Measurements from ENCODE around the gene TNFRSF8. TPM values are rescaled to one million over a fixed set of nuclear protein-coding genes. Genes with fewer than 3 reads are reported as not detected.

TNFRSF8 gene
- total and polyA plus RNA-seq, 7 donors = 0.25 to 0.86 (median 0.49) TPM

DNA sequence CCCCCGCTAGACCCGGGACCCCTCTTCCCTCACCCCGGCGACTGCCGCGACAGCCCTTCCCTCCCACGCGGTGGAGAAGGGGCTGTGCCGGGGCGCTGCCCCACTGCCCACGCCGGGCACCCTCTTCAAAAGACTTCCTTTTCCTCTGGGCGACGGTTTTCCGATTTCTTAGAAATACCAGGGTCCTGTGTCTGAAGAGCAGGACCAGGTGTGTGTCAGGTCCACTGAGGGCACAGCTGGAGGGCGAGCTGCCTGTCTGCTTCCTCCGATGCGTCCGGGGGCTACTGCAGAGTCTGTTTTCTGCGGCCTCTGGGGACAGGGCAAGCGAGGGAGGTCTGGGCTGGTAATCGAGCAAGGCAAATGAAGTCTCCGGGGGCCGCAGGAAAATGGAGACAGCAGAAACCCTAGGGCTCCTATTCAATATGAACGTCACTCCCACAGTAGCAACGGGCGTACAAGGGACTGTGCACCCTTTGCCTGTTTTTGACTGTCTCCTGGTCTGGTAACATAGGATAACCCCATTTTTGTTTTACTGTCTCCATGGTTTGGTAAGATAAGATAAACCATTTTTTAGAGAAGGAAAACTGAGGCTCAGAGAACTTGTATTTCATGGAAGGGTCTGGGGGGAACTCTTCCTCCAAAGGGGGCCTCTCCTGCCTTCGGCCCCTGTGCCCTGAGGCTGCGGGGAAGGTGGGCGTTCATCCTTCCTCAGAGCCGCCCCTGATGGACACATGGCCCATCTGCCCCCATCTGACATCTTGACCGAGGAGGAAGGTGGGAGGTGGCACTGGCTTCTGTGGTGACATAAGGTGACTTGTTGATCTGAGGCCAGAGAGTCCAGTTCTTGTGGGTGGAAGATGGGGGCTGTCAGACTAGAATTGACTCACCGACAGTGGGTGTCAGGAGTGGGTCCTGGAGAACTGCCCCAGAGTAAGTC, 104.7 kb downstream of the TNFRSF8 start:
- Histone ChIP-seq H3K27ac (peak overlapping the region; percentile 74), H3K36me3 (ENCODE audit: insufficient read depth in 1 of 2, low read depth in 1 of 2) (no peaks in the 10 kb centered on the region), H3K4me3 (peak overlapping the region; percentile 74), H3K9me3 (no peaks in the 10 kb centered on the region), H3K27me3 (ENCODE audit: insufficient read depth in 3 of 3, low read length in 2 of 3) (peaks cover 0 to 12% (median 2%) of the 10 kb centered on the region in 3 donors), H3K4me1 (no peaks in the 10 kb centered on the region)
- 20 to 31% (median 29%) methylated on average over 30 to 33 of the region's 33 CpGs for WGBS, 3 donors
- TF ChIP-seq, protein P1, sequence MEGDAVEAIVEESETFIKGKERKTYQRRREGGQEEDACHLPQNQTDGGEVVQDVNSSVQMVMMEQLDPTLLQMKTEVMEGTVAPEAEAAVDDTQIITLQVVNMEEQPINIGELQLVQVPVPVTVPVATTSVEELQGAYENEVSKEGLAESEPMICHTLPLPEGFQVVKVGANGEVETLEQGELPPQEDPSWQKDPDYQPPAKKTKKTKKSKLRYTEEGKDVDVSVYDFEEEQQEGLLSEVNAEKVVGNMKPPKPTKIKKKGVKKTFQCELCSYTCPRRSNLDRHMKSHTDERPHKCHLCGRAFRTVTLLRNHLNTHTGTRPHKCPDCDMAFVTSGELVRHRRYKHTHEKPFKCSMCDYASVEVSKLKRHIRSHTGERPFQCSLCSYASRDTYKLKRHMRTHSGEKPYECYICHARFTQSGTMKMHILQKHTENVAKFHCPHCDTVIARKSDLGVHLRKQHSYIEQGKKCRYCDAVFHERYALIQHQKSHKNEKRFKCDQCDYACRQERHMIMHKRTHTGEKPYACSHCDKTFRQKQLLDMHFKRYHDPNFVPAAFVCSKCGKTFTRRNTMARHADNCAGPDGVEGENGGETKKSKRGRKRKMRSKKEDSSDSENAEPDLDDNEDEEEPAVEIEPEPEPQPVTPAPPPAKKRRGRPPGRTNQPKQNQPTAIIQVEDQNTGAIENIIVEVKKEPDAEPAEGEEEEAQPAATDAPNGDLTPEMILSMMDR (IDR thresholded peaks at IDR 0.05) = no peak
- DNase-seq = no peak
- ATAC-seq = peak in 1 of 4 donors; percentile 32
- intact Hi-C loops (cut with DNase I) = no loop called here

DNA sequence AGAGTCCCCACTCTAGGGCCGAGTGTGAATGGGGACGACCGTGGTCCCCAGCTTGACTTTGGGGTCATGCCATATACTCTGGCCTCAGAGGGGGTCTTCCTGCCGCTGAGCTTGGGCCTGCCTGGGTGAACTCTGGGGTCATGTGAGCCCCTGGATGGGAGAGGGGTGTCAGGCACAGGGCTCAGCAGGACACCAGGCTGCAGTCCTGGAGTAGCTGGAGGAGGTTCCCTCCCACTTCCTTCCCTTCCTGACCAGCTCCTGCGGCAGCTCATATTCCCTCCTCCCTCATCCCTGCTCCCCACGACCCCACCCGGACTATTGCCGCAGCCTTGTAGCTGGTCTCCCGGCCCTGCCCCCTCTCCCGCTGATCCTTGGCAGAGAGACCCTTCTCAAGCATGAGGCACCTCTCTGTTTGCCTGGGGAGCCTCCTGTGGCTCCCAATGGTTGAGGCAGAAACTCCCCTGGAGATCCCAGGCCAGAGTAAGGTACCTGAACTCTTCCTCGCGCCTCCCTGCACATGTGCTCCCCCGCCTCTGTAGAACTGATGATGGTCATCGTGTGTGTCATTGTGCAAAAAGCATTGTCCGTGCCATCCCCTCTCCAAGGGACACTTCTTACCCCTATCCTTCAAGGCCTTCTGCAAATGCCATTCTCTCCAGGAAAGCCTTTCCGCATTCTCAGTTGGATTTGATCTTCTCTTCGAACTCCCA, 105.5 kb downstream of the TNFRSF8 start:
- intact Hi-C loops (cut with DNase I) = no loop called here
- H3K27me3 ChIP-seq (ENCODE audit: insufficient read depth in 3 of 3, low read length in 2 of 3) = peaks cover 0 to 12% (median 2%) of the 10 kb centered on the region in 3 donors
- peak overlapping the region; percentile 74 for H3K4me3 ChIP-seq
- 69 to 70% (median 69%) methylated on average over 16 to 17 of the region's 17 CpGs for WGBS, 3 donors
- DNase-seq (no peak), ATAC-seq (no peak)
- H3K27ac ChIP-seq = peak overlapping the region; percentile 74
- no peaks in the 10 kb centered on the region for H3K4me1 ChIP-seq
- no peaks in the 10 kb centered on the region for H3K9me3 ChIP-seq
- H3K36me3 ChIP-seq (ENCODE audit: insufficient read depth in 1 of 2, low read depth in 1 of 2) = no peaks in the 10 kb centered on the region
- TF ChIP-seq, protein P1 (IDR thresholded peaks at IDR 0.05) = no peak

DNA sequence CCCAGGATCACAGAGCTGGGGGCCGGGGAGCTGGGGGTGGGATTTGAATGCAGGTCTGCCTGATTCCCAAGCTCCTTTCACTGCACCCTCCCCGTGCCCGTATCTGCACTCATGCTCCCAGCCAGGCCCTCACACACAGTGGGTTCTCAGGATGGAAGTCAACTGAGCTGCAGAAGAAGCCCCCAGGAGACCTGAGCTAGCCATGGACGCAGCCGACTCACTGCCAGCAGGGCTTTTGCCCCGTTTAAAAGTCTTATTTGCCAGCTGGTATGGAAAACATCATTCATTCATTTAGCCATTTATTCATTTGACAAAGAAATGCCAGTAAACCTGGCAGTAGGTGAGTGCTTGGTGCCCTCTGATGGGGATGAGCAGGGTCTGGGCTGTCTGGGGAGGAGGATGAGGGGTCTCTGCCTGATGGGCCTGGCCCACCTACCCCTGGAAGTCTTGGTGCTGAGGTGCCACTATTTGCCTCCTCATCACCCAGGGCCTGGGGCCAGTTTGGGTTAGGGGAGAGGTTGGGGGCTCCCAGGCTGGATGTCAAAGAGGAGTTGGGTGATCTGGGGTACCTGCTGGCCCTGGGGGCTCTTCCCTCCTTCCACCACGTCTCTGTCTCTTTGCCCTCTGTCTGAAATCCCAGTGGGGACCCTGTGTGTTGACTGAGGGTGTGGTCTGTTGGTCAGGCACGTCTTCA, 106.5 kb downstream of the TNFRSF8 start:
- TF ChIP-seq, protein P1 (IDR thresholded peaks at IDR 0.05) = no peak

DNA sequence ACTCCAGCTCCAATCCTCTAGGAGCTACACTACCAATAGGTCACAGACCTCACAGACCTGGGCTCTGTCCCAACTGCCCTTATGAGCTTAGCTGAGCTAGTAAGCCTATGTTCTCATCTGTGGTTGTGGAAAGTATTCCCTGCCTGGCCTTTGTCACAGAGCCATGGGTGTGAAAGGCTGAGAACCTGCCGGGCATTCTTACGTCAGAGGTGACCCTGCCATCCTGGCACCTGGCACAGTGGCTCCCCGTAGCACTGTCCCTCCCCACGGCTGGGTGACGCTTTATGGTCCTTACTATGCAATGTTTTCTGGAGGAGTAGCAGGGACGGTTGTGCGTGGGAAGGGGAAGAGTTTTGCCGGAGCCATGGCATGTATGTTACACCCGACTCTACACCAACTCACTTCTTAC, 107.2 kb downstream of the TNFRSF8 start:
- ATAC-seq (peak in 2 of 4 donors; percentile 21 to 72), DNase-seq (no peak)
- TF ChIP-seq, protein P1 (IDR thresholded peaks at IDR 0.05) = no peak
- peaks cover 0 to 12% (median 2%) of the 10 kb centered on the region in 3 donors for H3K27me3 ChIP-seq (ENCODE audit: insufficient read depth in 3 of 3, low read length in 2 of 3)
- WGBS, 3 donors = 49 to 65% (median 58%) methylated on average over 9 of the region's 9 CpGs
- H3K4me3 ChIP-seq = no peak overlapping the region
- H3K36me3 ChIP-seq (ENCODE audit: insufficient read depth in 1 of 2, low read depth in 1 of 2) = no peaks in the 10 kb centered on the region
- intact Hi-C loops (cut with DNase I) = no loop called here
- no peaks in the 10 kb centered on the region for H3K9me3 ChIP-seq
- peaks cover 3% of the 10 kb centered on the region for H3K4me1 ChIP-seq
- no peak overlapping the region for H3K27ac ChIP-seq

More for the DNA sequence above, 106.5 kb downstream of the TNFRSF8 start:
- peaks cover 0 to 12% (median 2%) of the 10 kb centered on the region in 3 donors for H3K27me3 ChIP-seq (ENCODE audit: insufficient read depth in 3 of 3, low read length in 2 of 3)
- H3K9me3 ChIP-seq = no peaks in the 10 kb centered on the region
- intact Hi-C loops (cut with DNase I) = no loop called here
- DNase-seq = no peak
- H3K4me1 ChIP-seq = peaks cover 2% of the 10 kb centered on the region
- H3K4me3 ChIP-seq = no peak overlapping the region
- ATAC-seq = no peak
- 70 to 78% (median 72%) methylated on average over 8 of the region's 8 CpGs for WGBS, 3 donors
- H3K27ac ChIP-seq = no peak overlapping the region
- H3K36me3 ChIP-seq (ENCODE audit: insufficient read depth in 1 of 2, low read depth in 1 of 2) = no peaks in the 10 kb centered on the region
